ENCODE results near the gene SMC1B. TPM values are rescaled to one million over a fixed set of nuclear protein-coding genes. Genes with fewer than 3 reads are reported as not detected.

Gene SMC1B
- total and polyA plus RNA-seq, 10 donors: 0.06 to 0.12 (median 0.10) TPM; not detected in 7

DNA sequence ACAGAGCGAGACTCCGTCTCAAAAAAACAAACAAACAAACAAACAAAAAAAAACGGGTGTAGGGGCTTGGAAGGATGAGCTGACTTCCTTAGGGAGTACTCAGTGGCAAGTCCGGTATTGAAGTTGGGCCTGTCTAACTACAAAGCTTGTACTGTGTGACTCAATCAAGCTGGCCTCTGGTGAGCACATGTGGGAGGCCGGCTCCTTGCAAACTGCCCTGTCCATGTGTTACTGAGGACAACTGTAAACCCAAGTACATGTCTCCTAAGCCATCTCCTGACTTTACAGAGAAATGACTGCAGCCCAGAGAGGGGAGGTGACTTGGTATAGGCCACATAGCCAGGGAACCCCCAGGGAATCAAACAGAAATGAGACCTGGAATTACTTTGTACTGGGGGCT is 11.7 kb upstream of the SMC1B start:
- Histone ChIP-seq H3K9me3 (peaks cover 0 to 9% (median 4%) of the 10 kb centered on the region in 8 donors), H3K36me3 (no peaks in the 10 kb centered on the region), H3K27me3 (replicated peaks in 1 of 7) (peaks cover 0 to 4% (median 0%) of the 10 kb centered on the region in 7 donors), H3K27ac (no peak overlapping the region), H3K4me3 (no peak overlapping the region), H3K4me1 (peaks cover 0 to 8% (median 0%) of the 10 kb centered on the region in 6 donors)
- peak; percentile 32 for DNase-seq
- TF ChIP-seq, protein P1, sequence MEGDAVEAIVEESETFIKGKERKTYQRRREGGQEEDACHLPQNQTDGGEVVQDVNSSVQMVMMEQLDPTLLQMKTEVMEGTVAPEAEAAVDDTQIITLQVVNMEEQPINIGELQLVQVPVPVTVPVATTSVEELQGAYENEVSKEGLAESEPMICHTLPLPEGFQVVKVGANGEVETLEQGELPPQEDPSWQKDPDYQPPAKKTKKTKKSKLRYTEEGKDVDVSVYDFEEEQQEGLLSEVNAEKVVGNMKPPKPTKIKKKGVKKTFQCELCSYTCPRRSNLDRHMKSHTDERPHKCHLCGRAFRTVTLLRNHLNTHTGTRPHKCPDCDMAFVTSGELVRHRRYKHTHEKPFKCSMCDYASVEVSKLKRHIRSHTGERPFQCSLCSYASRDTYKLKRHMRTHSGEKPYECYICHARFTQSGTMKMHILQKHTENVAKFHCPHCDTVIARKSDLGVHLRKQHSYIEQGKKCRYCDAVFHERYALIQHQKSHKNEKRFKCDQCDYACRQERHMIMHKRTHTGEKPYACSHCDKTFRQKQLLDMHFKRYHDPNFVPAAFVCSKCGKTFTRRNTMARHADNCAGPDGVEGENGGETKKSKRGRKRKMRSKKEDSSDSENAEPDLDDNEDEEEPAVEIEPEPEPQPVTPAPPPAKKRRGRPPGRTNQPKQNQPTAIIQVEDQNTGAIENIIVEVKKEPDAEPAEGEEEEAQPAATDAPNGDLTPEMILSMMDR (IDR thresholded peaks at IDR 0.05 in 8 of 11, conservative IDR thresholded peaks at IDR 0.05 in 3 of 11): no peak
- no peak for TF ChIP-seq POLR2AphosphoS5 (IDR thresholded peaks at IDR 0.05)
- no peak for TF ChIP-seq POLR2A (IDR thresholded peaks at IDR 0.05)
- intact Hi-C loops (cut with DNase I; ENCODE audit: low total_unique reads): no loop called here
- WGBS, 5 donors: 68 to 88% (median 81%) methylated on average over 5 of the region's 5 CpGs

DNA sequence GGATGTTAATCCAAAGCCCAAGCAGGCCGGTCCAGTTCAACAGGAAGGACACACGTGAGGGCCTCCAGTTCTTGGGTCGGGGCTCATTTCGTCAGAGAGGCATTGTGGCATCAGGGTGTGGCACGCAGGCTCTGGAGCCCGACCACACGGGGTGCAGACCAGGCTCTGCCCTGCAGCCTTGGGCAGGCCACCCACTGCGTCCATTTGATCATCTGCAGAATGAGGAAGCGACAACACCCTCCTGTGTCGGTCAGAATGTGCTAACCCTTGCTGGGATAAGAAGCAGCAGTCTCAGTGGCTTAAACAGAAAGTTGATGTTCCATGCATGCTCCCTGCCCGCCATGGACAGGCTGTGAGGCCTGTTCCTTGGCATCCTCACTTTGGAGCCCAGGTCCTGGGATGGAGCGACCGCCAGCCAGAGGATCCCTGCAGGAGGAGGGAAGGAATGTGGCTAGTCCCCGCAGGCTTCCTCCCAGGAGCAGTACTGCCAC is 10.9 kb upstream of the SMC1B start:
- no peak overlapping the region for H3K4me3 ChIP-seq
- DNase-seq: peak; percentile 60
- TF ChIP-seq POLR2AphosphoS5 (IDR thresholded peaks at IDR 0.05): peak in 1 of 3 donors; percentile 27
- TF ChIP-seq POLR2A (IDR thresholded peaks at IDR 0.05): no peak
- TF ChIP-seq, protein P1 (IDR thresholded peaks at IDR 0.05 in 8 of 11, conservative IDR thresholded peaks at IDR 0.05 in 3 of 11): no peak
- H3K27ac ChIP-seq: no peak overlapping the region
- H3K27me3 ChIP-seq (replicated peaks in 1 of 7): peaks cover 0 to 4% (median 0%) of the 10 kb centered on the region in 7 donors
- no peaks in the 10 kb centered on the region for H3K36me3 ChIP-seq
- H3K4me1 ChIP-seq: peaks cover 0 to 8% (median 0%) of the 10 kb centered on the region in 6 donors
- intact Hi-C loops (cut with DNase I; ENCODE audit: low total_unique reads): no loop called here
- 69 to 91% (median 84%) methylated on average over 7 to 14 of the region's 14 CpGs for WGBS, 5 donors
- H3K9me3 ChIP-seq: peaks cover 0 to 9% (median 4%) of the 10 kb centered on the region in 8 donors

DNA sequence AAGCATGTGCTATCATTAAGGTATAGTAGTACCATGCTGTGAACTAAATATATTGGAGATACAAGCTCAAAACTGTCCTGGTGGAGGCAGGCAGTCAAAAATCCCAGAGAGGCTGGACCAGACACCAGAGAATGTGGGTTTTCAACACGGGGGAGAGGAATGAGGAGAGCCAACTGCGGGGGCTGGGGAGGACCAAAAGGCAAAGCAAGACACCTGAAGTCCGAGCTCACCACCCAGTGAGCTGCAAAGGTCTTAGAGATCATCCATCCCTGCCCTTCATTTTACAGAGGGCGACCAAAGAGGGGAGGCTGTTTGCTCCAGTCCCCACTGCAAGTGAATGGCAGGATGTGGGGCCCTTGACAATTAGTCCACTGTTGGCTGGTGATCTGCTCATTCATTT is 10.1 kb upstream of the SMC1B start:
- intact Hi-C loops (cut with DNase I; ENCODE audit: low total_unique reads): no loop called here
- H3K27me3 ChIP-seq (replicated peaks in 1 of 7): peaks cover 0 to 3% (median 0%) of the 10 kb centered on the region in 7 donors
- H3K9me3 ChIP-seq: peaks cover 0 to 9% (median 4%) of the 10 kb centered on the region in 8 donors
- no peaks in the 10 kb centered on the region for H3K36me3 ChIP-seq
- peaks cover 0 to 8% (median 0%) of the 10 kb centered on the region in 6 donors for H3K4me1 ChIP-seq
- WGBS, 5 donors: 65 to 88% (median 85%) methylated on average over 2 to 4 of the region's 4 CpGs
- no peak overlapping the region for H3K4me3 ChIP-seq
- no peak for DNase-seq
- TF ChIP-seq POLR2AphosphoS5 (IDR thresholded peaks at IDR 0.05) (no peak), POLR2A (IDR thresholded peaks at IDR 0.05) (no peak)
- TF ChIP-seq, protein P1 (IDR thresholded peaks at IDR 0.05 in 8 of 11, conservative IDR thresholded peaks at IDR 0.05 in 3 of 11): no peak
- H3K27ac ChIP-seq: no peak overlapping the region

DNA sequence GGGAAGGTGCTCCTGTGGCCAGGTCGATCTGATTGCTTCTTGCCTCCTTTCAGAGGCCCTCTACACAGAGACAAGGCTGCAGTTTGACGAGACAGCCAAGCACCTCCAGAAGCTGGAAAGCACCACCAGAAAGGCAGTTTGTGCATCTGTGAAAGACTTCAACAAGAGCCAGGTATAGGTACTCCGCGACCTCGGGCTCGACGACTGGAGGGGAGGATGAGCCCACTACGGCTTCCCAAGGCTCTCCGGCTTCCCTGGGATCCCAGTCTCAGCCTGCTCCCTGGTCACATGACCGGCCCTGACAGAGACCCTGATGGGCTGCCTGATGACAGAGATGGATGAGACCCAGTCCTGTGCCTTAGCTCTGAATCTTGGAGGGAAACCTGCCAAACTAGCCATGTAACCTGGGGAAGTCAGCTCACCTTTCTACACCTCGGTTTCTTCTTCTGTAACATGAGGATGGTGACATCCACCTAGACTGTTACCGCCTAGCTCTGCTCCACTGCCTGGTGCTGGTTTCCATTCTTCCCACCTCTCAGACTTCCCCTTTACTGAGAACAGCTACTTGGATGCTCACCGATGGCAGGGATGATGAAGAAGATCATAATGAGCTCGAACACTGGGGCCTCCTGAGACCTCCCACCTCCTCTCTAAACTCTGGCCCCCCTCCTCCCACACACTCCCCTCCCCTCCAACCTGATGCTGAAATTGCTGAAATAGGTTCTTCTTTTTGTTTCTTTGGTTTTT is 9.0 kb upstream of the SMC1B start:
- no peaks in the 10 kb centered on the region for H3K27me3 ChIP-seq (replicated peaks in 1 of 7)
- peaks cover 0 to 9% (median 4%) of the 10 kb centered on the region in 8 donors for H3K9me3 ChIP-seq
- H3K27ac ChIP-seq: no peak overlapping the region
- TF ChIP-seq POLR2AphosphoS5 (IDR thresholded peaks at IDR 0.05) (no peak), POLR2A (IDR thresholded peaks at IDR 0.05) (no peak)
- TF ChIP-seq, protein P1 (IDR thresholded peaks at IDR 0.05 in 8 of 11, conservative IDR thresholded peaks at IDR 0.05 in 3 of 11): no peak
- intact Hi-C loops (cut with DNase I; ENCODE audit: low total_unique reads): no loop called here
- DNase-seq: no peak
- no peak overlapping the region for H3K4me3 ChIP-seq
- H3K36me3 ChIP-seq: no peaks in the 10 kb centered on the region
- peaks cover 0 to 8% (median 0%) of the 10 kb centered on the region in 6 donors for H3K4me1 ChIP-seq
- WGBS, 5 donors: 86 to 93% (median 90%) methylated on average over 12 to 14 of the region's 14 CpGs

Data from spleen (tissue), 11 donors.